Adrenal gland (tissue), 12 donors: Measurements from ENCODE around the gene NEU1. TPM values are rescaled to one million over a fixed set of nuclear protein-coding genes. Genes with fewer than 3 reads are reported as not detected.

Source experiments
- DNase-seq, 7 donors: peaks; one replicate each; pipeline ENCODE4 v3.0.0-alpha.2; 2019 to 2020
- H3K27ac ChIP-seq, 5 donors: fragments of 200-600 bp; sonication (generic) in 4 of 5; 1 replicate in 3 of 5; 2 replicates in 2 of 5; pipeline versions ENCODE4 v1.5.1 to v1.8.0; 2016 to 2020; ENCODE audit warnings: mild to moderate bottlenecking in 1 of 5
- H3K27me3 ChIP-seq: fragments of 200-600 bp; 2 replicates; pipeline ENCODE4 v1.8.0; 2021
- H3K36me3 ChIP-seq, 2 donors: fragments of 200-600 bp; replicated peaks in 1 of 2; 1 replicate in 1 of 2; 2 replicates in 1 of 2; pipeline versions ENCODE4 v1.5.1 to v1.8.0; 2018 to 2022
- H3K4me1 ChIP-seq, 2 donors: fragments of 200-600 bp; replicated peaks in 1 of 2; 1 replicate in 1 of 2; 2 replicates in 1 of 2; pipeline versions ENCODE4 v1.5.1 to v1.8.0; 2018 to 2021
- H3K4me3 ChIP-seq, 4 donors: fragments of 200-600 bp; sonication (generic) in 3 of 4; one replicate each; pipeline ENCODE4 v1.5.1; 2016 to 2018
- H3K9me3 ChIP-seq, 3 donors: fragments of 200-600 bp; sonication (generic) in 1 of 3; replicated peaks in 1 of 3; 1 replicate in 2 of 3; 2 replicates in 1 of 3; pipeline versions ENCODE4 v1.5.1 to v1.8.0; 2016 to 2021
- CTCF ChIP-seq, 6 experiments: fragments of 450-650 bp in 4 of 6; fragments of 200-600 bp in 2 of 6; sonication (generic) in 1 of 6; IDR thresholded peaks; 1 replicate in 5 of 6; 2 replicates in 1 of 6; pipeline versions ENCODE4 v1.5.1 to v1.8.0; 2016 to 2021; ENCODE audit warnings: antibody characterized with exemption in 6 of 6, mild to moderate bottlenecking in 2 of 6, moderate library complexity in 1 of 6
- POLR2A ChIP-seq, 2 donors: fragments of 450-650 bp; IDR thresholded peaks; one replicate each; pipeline ENCODE4 v1.6.1; 2017; ENCODE audit warnings: antibody characterized with exemption in 2 of 2, mild to moderate bottlenecking in 2 of 2, moderate library complexity in 1 of 2
- WGBS, 4 donors: extraction: QIAGEN DNeasy Blood & Tissue Kit in 2 of 4; methylation state at CpG; one replicate each; pipeline versions ENCODE4 v1.1.5 to v1.1.7; 2013 to 2017; 5-methylcytosine and 5-hydroxymethylcytosine counted together
- intact Hi-C, 2 donors: fragments of 100-400 bp; cut with DNase I; formaldehyde crosslinking; loops; one replicate each; pipeline versions ENCODE4 v1.14.1 to v1.15.0; 2022 to 2023
- polyA plus RNA-seq, 3 donors: library from polyadenylated mRNA; stranded (reverse); fragments of 200-250 nt in 2 of 3; fragments of 350-450 nt in 1 of 3; fragmentation: Illumina TruSeq in 1 of 3; extraction: RNeasy Lipid Tissue Mini Kit (QIAGEN cat#74804) in 1 of 3; gene quantifications; one replicate each; pipeline ENCODE4 v1.2.3, GENCODE V29; 2013 to 2014
- total RNA-seq, 9 donors: library from RNA; depleted of rRNA in 4 of 9; stranded (reverse); fragments of >200 nt in 4 of 9; fragments of 120-200 nt in 1 of 9; fragmentation: NEBNext Ultra II Directional in 1 of 9; extraction: Animal tissue kit (Norgen Biotek cat#: 25700) in 1 of 9; gene quantifications; one replicate each; pipeline versions ENCODE4 v1.1.0 to v1.2.4, GENCODE V29; 2013 to 2023
- donor health status: healthy with polysubstance abuse.
- donor health status: Bipolar disorder and iron deficiency.
- donor health status: DM: yes; HTN: yes; CAD: no.
- donor health status: DM: no; HTN: no; CAD: no.
- donor health status: DM: no; HTN: no; CAD: no.
- donor health status: DM: yes; HTN: yes; CAD: no.

NEU1 gene
- total and polyA plus RNA-seq, 12 donors = 57.8 to 178 (median 108) TPM

DNA sequence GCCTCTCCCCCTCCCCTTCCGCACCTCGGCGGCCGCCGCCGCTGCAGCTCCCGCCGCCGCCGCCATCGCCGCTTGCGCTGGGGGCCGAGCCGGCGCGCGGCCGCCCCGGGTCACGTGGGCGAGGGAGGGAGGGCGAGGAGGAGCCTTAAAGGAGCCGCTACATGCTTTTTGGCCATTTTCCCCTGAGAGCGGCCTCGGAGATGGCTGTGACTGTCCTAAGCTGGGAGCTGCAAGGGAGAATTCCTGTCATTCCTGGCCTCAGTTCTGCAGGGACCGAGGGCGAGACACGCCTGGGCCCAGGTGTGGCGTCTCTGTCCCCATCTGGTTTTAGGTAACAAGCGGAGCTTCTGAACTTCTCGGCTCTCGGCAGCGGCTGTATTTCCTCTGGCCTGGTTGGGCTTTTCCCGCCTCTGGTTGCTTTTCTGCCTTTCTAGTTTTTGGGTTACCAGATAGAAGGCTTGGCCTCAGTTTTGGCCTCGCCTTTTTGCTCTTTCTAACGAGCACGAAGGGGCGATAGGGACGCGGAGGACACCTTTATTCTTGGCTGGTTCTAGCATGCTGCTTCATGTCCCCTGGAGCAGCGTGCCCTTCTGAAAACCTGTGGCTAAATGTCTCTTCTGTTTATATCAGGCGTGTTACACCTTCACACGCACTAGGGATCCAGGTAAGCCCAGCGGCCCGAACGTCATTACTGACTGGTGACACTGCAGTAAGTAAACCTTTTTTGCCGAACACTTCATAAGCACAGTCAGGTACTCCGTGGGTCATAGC lies 35.2 kb upstream of the NEU1 start, which contains the start of gene EHMT2:
TSS of gene EHMT2 (minus strand) at position 87 of the 771 bp plus-strand sequence. CDS start at position 66, 21 bp downstream.
- TF ChIP-seq POLR2A (IDR thresholded peaks at IDR 0.05) = peak in 1 of 2 donors; percentile 87
- TF ChIP-seq CTCF (IDR thresholded peaks at IDR 0.05) = peak in 3 of 6 experiments; percentile 20 to 52 (median 25)
- H3K9me3 ChIP-seq = no peaks in the 10 kb centered on the region
- intact Hi-C loops = no loop called here
- peak; percentile 80 to 91 (median 87) for DNase-seq
- no peaks in the 10 kb centered on the region for H3K27me3 ChIP-seq
- H3K36me3 ChIP-seq = peaks cover 0 to 30% of the 10 kb centered on the region in 2 donors
- H3K27ac ChIP-seq = peak within 1 kb of the TSS; percentile 31 to 86 (median 70)
- peaks cover 9 to 31% of the 10 kb centered on the region in 2 donors for H3K4me1 ChIP-seq
- 0 to 1% (median 0%) methylated on average over 20 to 49 of the region's 49 CpGs for WGBS, 4 donors
- peak within 1 kb of the TSS; percentile 9 to 86 (median 70) for H3K4me3 ChIP-seq

GRCh38 chr6:31896856-31897611 lies 34.4 kb upstream of the NEU1 start:
- H3K27ac ChIP-seq = peak overlapping the region in 4 of 5 donors; percentile 8 to 74 (median 72)

DNA sequence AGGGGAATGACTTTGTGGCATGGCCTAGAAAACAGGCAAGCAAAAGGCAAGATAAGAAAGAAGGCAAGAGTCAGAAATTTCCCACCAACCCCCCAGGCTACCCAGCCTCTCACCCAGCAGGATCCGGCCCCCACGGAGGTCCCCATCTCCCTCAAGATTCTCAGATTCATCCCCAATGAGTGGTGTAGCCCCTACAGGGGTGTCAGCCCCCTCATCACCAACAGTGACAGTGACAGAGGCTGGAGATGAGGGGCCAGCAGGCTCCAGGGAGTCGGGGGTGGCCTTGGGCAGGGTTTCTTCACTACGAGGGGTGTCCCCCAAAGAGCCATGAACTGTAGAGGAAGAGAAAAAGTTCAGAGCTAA lies 33.9 kb upstream of the NEU1 start:
- no peaks in the 10 kb centered on the region for H3K27me3 ChIP-seq
- WGBS, 4 donors = 41 to 51% (median 41%) methylated on average over 4 of the region's 4 CpGs
- peaks cover 0 to 44% of the 10 kb centered on the region in 2 donors for H3K36me3 ChIP-seq
- no peak for DNase-seq
- H3K27ac ChIP-seq = peak overlapping the region in 3 of 5 donors; percentile 70 to 74 (median 74)
- no peak for TF ChIP-seq CTCF (IDR thresholded peaks at IDR 0.05)
- no peak for TF ChIP-seq POLR2A (IDR thresholded peaks at IDR 0.05)
- peaks cover 6 to 26% of the 10 kb centered on the region in 2 donors for H3K4me1 ChIP-seq
- no peaks in the 10 kb centered on the region for H3K9me3 ChIP-seq
- intact Hi-C loops = no loop called here
- H3K4me3 ChIP-seq = peak overlapping the region in 2 of 4 donors; percentile 64 to 75

More at GRCh38 chr6:31896856-31897611, 34.4 kb upstream of the NEU1 start:
- no peaks in the 10 kb centered on the region for H3K27me3 ChIP-seq
- no peak for DNase-seq
- 2 to 10% (median 4%) methylated on average over 2 to 57 of the region's 62 CpGs for WGBS, 4 donors
- peaks cover 6 to 26% of the 10 kb centered on the region in 2 donors for H3K4me1 ChIP-seq
- H3K9me3 ChIP-seq = no peaks in the 10 kb centered on the region
- peak overlapping the region in 2 of 4 donors; percentile 64 to 75 for H3K4me3 ChIP-seq
- peaks cover 0 to 38% of the 10 kb centered on the region in 2 donors for H3K36me3 ChIP-seq
- intact Hi-C loops = no loop called here
- TF ChIP-seq POLR2A (IDR thresholded peaks at IDR 0.05) (no peak), CTCF (IDR thresholded peaks at IDR 0.05) (no peak)

DNA sequence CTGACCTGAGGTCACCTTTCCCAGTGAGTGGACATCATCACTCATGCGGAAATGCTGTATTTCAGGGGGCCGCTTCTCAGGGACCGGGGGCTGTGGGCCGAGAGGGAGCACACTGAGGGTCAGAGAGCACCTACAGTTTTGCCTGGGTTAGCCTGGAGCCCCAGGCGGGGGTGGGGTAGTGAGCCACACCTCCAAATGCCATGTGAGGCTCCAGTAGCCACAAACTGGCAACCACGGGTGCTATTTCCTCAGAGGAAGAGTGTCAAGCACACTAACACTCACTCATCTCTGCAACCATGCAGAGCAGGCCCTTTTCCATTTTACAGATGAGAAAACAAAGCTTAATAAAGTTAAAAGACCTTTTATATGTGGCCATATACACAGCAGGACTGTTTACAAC lies 30.2 kb upstream of the NEU1 start:
- no peaks in the 10 kb centered on the region for H3K9me3 ChIP-seq
- intact Hi-C loops = no loop called here
- 70 to 79% (median 78%) methylated on average over 6 of the region's 6 CpGs for WGBS, 4 donors
- DNase-seq = no peak
- TF ChIP-seq POLR2A (IDR thresholded peaks at IDR 0.05) (no peak), CTCF (IDR thresholded peaks at IDR 0.05) (no peak)
- no peak overlapping the region for H3K4me3 ChIP-seq
- peaks cover 0 to 10% of the 10 kb centered on the region in 2 donors for H3K4me1 ChIP-seq
- H3K27ac ChIP-seq = no peak overlapping the region
- H3K27me3 ChIP-seq = no peaks in the 10 kb centered on the region
- peaks cover 0 to 74% of the 10 kb centered on the region in 2 donors for H3K36me3 ChIP-seq
